Duodenal mucosa (tissue), 2 donors: ENCODE results near the gene SLC44A3.

Source experiments
- H3K27ac ChIP-seq: one replicate; pipeline ENCODE4 v1.7.0; 2013; ENCODE audit warnings: low read depth, low read length
- H3K27me3 ChIP-seq, 2 donors: one replicate each; pipeline ENCODE4 v1.7.0; 2013; ENCODE audit warnings: low read length in 2 of 2, control low read depth in 1 of 2; ENCODE audit not compliant: insufficient read depth in 2 of 2, control insufficient read depth in 1 of 2
- H3K36me3 ChIP-seq, 2 donors: one replicate each; pipeline ENCODE4 v1.7.0; 2013; ENCODE audit warnings: low read length in 2 of 2, control low read depth in 1 of 2; ENCODE audit not compliant: insufficient read depth in 2 of 2, control insufficient read depth in 1 of 2
- H3K4me1 ChIP-seq, 2 donors: one replicate each; pipeline ENCODE4 v1.7.0; 2013; ENCODE audit warnings: low read length in 2 of 2, control low read depth in 1 of 2; ENCODE audit not compliant: insufficient read depth in 2 of 2, control insufficient read depth in 1 of 2
- H3K4me3 ChIP-seq, 2 donors: one replicate each; pipeline ENCODE4 v1.7.0; 2013; ENCODE audit warnings: low read length in 2 of 2, low read depth in 1 of 2
- H3K9ac ChIP-seq, 2 donors: one replicate each; pipeline ENCODE4 v1.7.0; 2013; ENCODE audit warnings: low read length in 2 of 2, low read depth in 1 of 2
- H3K9me3 ChIP-seq, 2 donors: one replicate each; pipeline ENCODE4 v1.7.0; 2013; ENCODE audit warnings: low read length in 2 of 2, control low read depth in 1 of 2; ENCODE audit not compliant: control insufficient read depth in 1 of 2

Gene SLC44A3

DNA sequence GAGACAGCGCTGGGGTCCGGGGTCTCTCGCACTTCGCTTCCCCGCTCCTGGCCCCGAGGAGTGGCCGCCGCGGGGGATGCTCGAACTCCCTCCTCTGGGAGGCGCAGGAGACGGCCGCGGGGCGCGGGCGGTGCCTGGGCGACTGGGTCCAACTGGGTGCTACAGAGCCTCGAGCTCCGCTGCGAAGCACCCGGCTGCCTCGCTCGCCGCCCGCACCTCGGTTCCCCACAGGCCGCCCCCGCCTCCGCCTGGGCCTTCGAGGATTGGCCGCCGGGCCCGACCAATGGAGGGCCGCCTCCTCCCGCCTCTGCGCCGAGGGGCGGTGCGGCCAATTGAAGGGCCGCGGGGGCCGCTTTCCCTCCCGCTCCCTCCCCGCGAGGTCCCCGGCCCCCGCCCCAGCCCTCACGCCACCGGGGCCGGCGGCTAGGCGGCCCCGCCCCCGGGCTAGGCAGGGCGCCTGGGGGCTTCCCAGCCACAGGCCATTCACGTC is 106.8 kb downstream of the SLC44A3 start, which contains the start of gene CNN3:
Gene CNN3, minus strand, starts transcription at position 196 of the 490 bp plus-strand sequence. CDS start 216 bp downstream, outside the sequence.
- Histone ChIP-seq H3K36me3 (no peaks in the 10 kb centered on the region), H3K4me1 (peaks cover 19 to 45% of the 10 kb centered on the region in 2 donors), H3K9ac (peak within 1 kb of the TSS; percentile 83 to 92), H3K27ac (peak within 1 kb of the TSS; percentile 93), H3K4me3 (peak within 1 kb of the TSS; percentile 82 to 91), H3K27me3 (no peaks in the 10 kb centered on the region), H3K9me3 (no peaks in the 10 kb centered on the region)

DNA sequence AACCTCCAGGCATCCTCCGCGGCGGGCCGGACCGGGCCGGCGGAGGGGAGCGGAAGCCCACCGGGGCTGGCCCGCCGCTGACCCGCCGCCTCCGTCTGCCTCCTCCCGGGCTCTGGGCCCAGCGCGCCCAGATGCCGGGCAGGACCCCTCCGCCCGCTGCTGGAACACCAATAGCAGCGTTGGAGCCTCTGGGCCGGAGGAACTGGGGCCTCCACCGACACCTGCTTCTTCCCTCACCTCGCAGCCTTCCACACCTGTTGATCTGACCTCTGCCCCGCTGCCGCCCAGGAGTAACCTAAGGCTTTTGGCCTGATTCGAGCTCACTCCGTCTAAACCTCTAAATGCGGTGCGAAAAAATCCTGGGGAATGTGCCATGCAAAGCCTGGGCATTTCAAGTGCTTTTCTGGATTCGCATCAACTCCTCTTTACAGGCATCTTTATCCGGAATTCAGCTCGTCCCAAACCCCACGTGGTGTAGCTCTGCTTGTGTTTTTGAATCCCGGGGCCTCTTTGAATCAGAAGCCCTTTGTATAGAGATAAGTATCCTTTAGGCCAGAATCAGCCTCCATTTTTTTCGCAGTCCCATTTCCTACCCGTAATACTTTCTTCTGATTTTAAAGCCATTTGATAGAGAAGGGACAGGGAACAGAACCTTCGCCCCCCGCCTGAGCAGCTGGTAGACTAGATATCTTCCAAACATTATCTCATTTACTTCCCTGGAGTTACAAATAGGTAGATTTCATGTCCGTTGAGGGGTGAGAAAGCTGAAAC is 107.4 kb downstream of the SLC44A3 start:
- Histone ChIP-seq H3K4me1 (peaks cover 19 to 44% of the 10 kb centered on the region in 2 donors), H3K27ac (peak overlapping the region; percentile 93), H3K4me3 (peak overlapping the region; percentile 71 to 74), H3K9me3 (no peaks in the 10 kb centered on the region), H3K9ac (peak overlapping the region; percentile 79 to 82), H3K27me3 (no peaks in the 10 kb centered on the region), H3K36me3 (peaks cover 0 to under 1% of the 10 kb centered on the region in 2 donors)

DNA sequence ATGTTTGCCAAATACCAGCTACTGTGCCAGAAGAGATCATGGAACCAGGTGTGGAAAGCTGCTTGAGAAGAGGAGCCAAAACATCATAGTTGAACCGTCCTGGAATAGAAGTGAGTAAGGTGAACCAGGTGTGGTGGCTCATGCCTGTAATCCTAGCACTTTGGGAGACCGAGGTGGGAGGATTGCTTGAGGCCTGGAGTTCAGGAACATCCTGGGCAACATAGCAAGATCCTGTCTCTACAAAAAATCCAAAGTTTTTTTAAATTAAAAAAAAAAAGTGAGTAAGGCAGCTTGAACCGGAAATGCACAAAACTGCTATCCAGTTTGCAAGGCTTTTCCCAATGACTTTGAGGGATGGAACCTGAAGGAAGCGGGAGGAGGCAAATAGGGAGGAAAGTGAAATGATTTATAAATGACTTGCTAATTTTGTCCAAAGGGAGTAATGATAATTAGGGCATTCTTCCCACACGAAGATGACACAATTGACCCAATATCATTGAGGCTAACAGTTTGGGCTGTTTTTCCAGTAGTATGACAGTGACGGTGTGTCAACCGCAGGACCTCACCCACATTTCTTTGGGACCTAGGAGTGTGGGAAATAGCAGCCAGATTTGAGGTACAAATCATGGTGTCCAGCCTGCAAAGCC is 108.3 kb downstream of the SLC44A3 start:
- Histone ChIP-seq H3K27ac (peak overlapping the region; percentile 93), H3K4me1 (peaks cover 15 to 40% of the 10 kb centered on the region in 2 donors), H3K9ac (peak overlapping the region; percentile 79 to 82), H3K27me3 (no peaks in the 10 kb centered on the region), H3K4me3 (peak overlapping the region; percentile 71 to 74), H3K36me3 (peaks cover 0 to 8% of the 10 kb centered on the region in 2 donors), H3K9me3 (no peaks in the 10 kb centered on the region)

DNA sequence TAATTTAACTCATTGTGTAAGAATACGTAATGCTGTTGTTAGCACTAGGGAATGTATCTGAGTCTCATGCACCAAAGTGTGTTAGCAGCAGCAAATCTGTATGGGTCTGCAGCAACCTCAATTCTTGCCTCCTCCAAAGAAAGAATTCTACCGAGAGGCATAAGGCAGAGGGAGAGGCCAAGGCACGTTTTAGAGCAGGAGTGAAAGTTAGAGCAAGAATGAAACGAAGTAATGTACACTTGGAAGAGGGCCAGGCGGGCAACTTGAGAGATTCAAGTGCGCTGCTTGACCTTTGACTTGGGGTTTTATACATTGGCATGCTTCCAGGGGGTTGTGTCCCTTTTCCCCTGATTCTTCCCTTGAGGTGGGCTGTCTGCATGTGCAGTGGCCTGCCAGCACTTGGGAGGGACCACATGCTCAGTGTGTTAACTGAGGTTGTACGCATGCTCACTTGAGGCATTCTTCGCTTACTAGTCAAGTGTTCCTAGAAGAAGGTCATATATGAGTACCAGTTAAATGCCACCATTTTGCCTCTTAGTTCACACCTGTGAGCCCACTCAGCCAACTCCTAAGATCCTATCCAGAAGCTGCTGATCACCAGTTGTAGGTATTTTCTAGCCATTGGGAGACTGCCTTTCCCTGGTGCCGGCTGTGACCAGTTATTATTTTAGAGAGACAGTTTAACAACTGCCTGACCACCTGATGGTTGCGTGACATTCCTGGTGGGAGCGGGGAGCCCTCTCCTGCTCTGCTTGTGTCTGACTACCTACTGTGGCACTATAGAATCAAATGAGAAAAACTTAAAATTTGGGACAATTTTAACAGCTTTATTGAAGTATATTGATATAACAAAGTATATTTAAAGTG is 109.4 kb downstream of the SLC44A3 start:
- H3K4me1 ChIP-seq = peaks cover 13 to 32% of the 10 kb centered on the region in 2 donors
- H3K4me3 ChIP-seq = peak overlapping the region; percentile 55 to 74
- H3K27me3 ChIP-seq = no peaks in the 10 kb centered on the region
- H3K27ac ChIP-seq = no peak overlapping the region
- peak overlapping the region in 1 of 2 donors; percentile 43 for H3K9ac ChIP-seq
- H3K9me3 ChIP-seq = no peaks in the 10 kb centered on the region
- peaks cover 0 to 10% of the 10 kb centered on the region in 2 donors for H3K36me3 ChIP-seq

DNA sequence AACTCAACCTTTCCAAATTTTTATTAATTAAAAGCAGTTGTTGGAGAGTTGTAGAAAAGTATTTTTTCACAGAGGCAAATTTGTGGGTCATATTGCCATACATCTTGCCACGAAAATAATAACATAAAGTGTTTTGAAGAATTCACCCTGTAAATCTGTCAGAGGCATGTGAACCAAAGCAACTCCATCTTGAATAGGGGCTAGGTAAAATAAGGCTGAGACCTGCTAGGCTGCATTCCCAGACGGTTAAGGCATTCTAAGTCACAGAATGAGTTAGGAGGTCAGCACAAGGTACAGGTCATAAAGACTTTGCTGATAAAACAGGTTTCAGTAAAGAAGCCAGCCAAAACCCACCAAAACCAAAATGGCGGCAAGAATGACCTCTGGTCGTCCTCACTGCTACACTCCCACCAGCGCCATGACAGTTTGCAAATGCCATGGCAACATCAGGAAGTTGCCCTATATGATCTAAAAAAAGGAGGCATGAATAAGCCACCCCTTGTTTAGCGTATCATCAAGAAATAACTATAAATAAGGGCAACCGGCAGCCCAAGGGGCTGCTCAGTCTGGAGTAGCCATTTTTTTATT is 111.2 kb downstream of the SLC44A3 start:
- Histone ChIP-seq H3K27me3 (no peaks in the 10 kb centered on the region), H3K36me3 (peaks cover 0 to 10% of the 10 kb centered on the region in 2 donors), H3K4me3 (no peak overlapping the region), H3K9ac (no peak overlapping the region), H3K4me1 (peaks cover 9 to 27% of the 10 kb centered on the region in 2 donors), H3K27ac (no peak overlapping the region), H3K9me3 (no peaks in the 10 kb centered on the region)

DNA sequence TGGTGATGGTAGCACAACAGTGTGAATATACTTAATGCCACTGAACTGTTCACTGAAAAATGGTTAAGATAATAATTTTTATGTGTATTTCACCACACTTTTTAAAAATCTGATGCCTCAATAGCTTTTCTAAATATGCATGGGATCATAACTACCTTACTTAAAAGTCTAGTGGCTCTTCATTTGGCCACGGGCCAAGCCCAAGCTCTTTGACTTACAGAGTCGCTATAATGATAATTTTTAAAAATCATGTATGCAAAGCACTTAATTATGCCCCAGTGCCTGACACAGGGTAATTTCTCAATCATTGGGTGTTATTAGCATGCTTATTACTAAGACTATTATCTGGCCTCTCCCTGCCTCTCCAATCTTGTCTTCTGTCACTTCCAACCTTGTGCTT is 114.4 kb downstream of the SLC44A3 start:
- peaks cover 12 to 17% of the 10 kb centered on the region in 2 donors for H3K4me1 ChIP-seq
- H3K36me3 ChIP-seq = peaks cover 0 to 10% of the 10 kb centered on the region in 2 donors
- no peak overlapping the region for H3K9ac ChIP-seq
- H3K4me3 ChIP-seq = no peak overlapping the region
- H3K27ac ChIP-seq = no peak overlapping the region
- no peaks in the 10 kb centered on the region for H3K27me3 ChIP-seq
- H3K9me3 ChIP-seq = no peaks in the 10 kb centered on the region

DNA sequence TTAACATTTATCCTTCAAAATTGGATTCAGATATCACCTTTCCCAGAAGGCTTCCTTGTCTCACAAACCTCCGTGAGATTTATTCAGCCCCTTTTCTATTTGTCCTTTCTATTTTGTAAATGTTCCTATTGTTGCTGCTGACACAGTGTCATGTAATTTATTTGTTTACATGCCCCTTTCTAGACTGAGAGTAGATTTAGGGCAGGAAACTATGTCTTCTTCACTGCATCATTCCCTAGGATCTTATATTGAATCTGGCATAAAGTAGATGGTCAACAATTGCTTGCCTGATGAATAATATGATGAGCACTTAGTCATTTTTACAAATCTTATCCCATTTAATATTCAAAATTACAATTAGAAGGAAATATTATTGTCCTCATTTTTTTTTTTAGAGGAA is 114.9 kb downstream of the SLC44A3 start:
- peaks cover 7 to 17% of the 10 kb centered on the region in 2 donors for H3K4me1 ChIP-seq
- no peak overlapping the region for H3K4me3 ChIP-seq
- no peaks in the 10 kb centered on the region for H3K27me3 ChIP-seq
- H3K27ac ChIP-seq = no peak overlapping the region
- no peaks in the 10 kb centered on the region for H3K9me3 ChIP-seq
- peaks cover 0 to 10% of the 10 kb centered on the region in 2 donors for H3K36me3 ChIP-seq
- no peak overlapping the region for H3K9ac ChIP-seq

DNA sequence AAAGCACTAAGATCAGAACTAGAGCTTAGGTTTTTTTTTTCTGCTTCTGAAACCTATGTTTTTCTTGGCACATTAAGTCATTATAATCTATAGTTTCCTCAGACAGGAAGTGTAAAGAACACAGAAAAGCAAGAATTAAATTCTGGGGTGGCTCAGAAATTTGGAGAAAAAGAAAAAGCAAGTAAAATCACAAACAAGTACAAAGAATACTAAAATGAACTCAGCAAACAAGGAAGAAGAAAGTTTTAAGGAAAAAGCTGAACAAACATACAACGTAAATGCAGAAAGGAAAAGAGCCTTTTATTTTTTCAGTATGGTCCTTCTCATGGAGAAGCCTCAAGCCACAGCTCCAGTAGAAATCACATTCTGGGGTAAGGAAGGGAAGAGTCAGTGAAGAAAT is 115.3 kb downstream of the SLC44A3 start:
- peaks cover 0 to 10% of the 10 kb centered on the region in 2 donors for H3K36me3 ChIP-seq
- H3K4me3 ChIP-seq = no peak overlapping the region
- H3K4me1 ChIP-seq = peaks cover 4 to 16% of the 10 kb centered on the region in 2 donors
- no peaks in the 10 kb centered on the region for H3K9me3 ChIP-seq
- H3K27me3 ChIP-seq = no peaks in the 10 kb centered on the region
- no peak overlapping the region for H3K27ac ChIP-seq
- H3K9ac ChIP-seq = no peak overlapping the region

DNA sequence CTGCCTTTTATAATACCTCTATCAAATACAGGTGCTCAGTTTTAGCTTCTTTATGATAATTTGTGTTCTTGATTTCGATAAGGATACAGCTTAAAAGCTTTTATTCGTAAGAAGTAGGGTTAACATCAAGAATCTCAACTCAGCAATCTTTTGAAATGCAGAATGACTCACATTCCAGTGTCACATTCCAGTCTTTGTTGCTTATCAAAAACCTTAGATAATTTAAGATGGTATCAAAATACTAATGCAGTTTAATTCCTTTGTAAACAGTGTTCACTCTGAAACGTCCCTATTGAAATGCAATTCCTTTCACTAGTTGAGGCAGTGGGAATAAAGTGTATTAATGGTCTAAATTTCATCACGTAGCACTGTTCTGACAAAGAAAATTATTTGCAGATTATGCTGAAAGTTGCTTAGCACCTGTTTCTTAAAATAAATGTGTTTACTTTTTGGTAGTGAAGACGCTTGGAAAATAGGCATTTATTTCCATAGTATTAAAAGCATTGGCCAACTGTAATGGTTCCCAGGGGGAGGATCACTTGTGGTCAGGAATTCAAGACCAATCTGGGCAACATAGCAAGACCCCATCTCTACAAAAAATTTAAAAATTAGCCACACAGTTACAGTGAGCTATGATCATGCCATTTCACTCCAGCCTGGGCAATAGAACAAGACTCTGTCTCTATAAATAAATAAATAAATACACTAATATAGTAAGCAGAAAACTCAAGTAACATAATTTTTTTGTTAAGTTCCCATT is 116.9 kb downstream of the SLC44A3 start:
- H3K36me3 ChIP-seq = peaks cover 0 to 10% of the 10 kb centered on the region in 2 donors
- H3K9ac ChIP-seq = no peak overlapping the region
- no peak overlapping the region for H3K4me3 ChIP-seq
- H3K9me3 ChIP-seq = no peaks in the 10 kb centered on the region
- no peak overlapping the region for H3K27ac ChIP-seq
- H3K4me1 ChIP-seq = peaks cover 0 to 9% of the 10 kb centered on the region in 2 donors
- no peaks in the 10 kb centered on the region for H3K27me3 ChIP-seq
